ENCODE results near the gene BIN2.
"Not testable (repeated sequence)": the region's sequence is repeated elsewhere in the genome, so short reads cannot be mapped to it uniquely, and the experiment has no call there.

The BIN2 gene

GRCh38 chr12:51323317-51323960, 535 bp downstream of the BIN2 start:
- H3K9me3 ChIP-seq (ENCODE audit: low read length) = no peaks in the 10 kb centered on the region
- no peaks in the 10 kb centered on the region for H3K36me3 ChIP-seq (ENCODE audit: insufficient read depth, low read length)
- H3K9ac ChIP-seq (ENCODE audit: low read length) = no peak overlapping the region
- no peak overlapping the region for H3K27ac ChIP-seq (ENCODE audit: low read depth, low read length)
- H3K4me3 ChIP-seq (ENCODE audit: low read depth in 1 of 2, low read length in 2 of 2) = no peak overlapping the region
- no peaks in the 10 kb centered on the region for H3K4me1 ChIP-seq (ENCODE audit: insufficient read depth, low read length)
- no peaks in the 10 kb centered on the region for H3K27me3 ChIP-seq (ENCODE audit: control insufficient read depth in 1 of 2, insufficient read depth in 2 of 2, low read length in 2 of 2)

GRCh38 chr12:51322452-51322851, 1.5 kb downstream of the BIN2 start:
- Histone ChIP-seq H3K36me3 (ENCODE audit: insufficient read depth, low read length) (no peaks in the 10 kb centered on the region), H3K27me3 (ENCODE audit: control insufficient read depth in 1 of 2, insufficient read depth in 2 of 2, low read length in 2 of 2) (no peaks in the 10 kb centered on the region), H3K4me3 (ENCODE audit: low read depth in 1 of 2, low read length in 2 of 2) (no peak overlapping the region), H3K9ac (ENCODE audit: low read length) (no peak overlapping the region), H3K9me3 (ENCODE audit: low read length) (no peaks in the 10 kb centered on the region), H3K4me1 (ENCODE audit: insufficient read depth, low read length) (no peaks in the 10 kb centered on the region), H3K27ac (ENCODE audit: low read depth, low read length) (no peak overlapping the region)

- Histone ChIP-seq H3K9me3 (ENCODE audit: low read length) (no peaks in the 10 kb centered on the region), H3K4me1 (ENCODE audit: insufficient read depth, low read length) (no peaks in the 10 kb centered on the region), H3K9ac (ENCODE audit: low read length) (no peak overlapping the region), H3K4me3 (ENCODE audit: low read depth in 1 of 2, low read length in 2 of 2) (no peak overlapping the region), H3K27me3 (ENCODE audit: control insufficient read depth in 1 of 2, insufficient read depth in 2 of 2, low read length in 2 of 2) (no peaks in the 10 kb centered on the region), H3K36me3 (ENCODE audit: insufficient read depth, low read length) (no peaks in the 10 kb centered on the region), H3K27ac (ENCODE audit: low read depth, low read length) (no peak overlapping the region)
These were observed 2.1 kb downstream of the BIN2 start for GRCh38 chr12:51321882-51322281.

- no peak overlapping the region for H3K27ac ChIP-seq (ENCODE audit: low read depth, low read length)
- no peak overlapping the region for H3K4me3 ChIP-seq (ENCODE audit: low read depth in 1 of 2, low read length in 2 of 2)
- no peaks in the 10 kb centered on the region for H3K27me3 ChIP-seq (ENCODE audit: control insufficient read depth in 1 of 2, insufficient read depth in 2 of 2, low read length in 2 of 2)
- H3K4me1 ChIP-seq (ENCODE audit: insufficient read depth, low read length) = no peaks in the 10 kb centered on the region
- no peaks in the 10 kb centered on the region for H3K9me3 ChIP-seq (ENCODE audit: low read length)
- H3K9ac ChIP-seq (ENCODE audit: low read length) = no peak overlapping the region
- no peaks in the 10 kb centered on the region for H3K36me3 ChIP-seq (ENCODE audit: insufficient read depth, low read length)
These were observed 3.2 kb downstream of the BIN2 start for GRCh38 chr12:51320695-51321320.

- Histone ChIP-seq H3K9ac (ENCODE audit: low read length) (no peak overlapping the region), H3K4me3 (ENCODE audit: low read depth in 1 of 2, low read length in 2 of 2) (no peak overlapping the region), H3K27ac (ENCODE audit: low read depth, low read length) (no peak overlapping the region), H3K36me3 (ENCODE audit: insufficient read depth, low read length) (no peaks in the 10 kb centered on the region), H3K4me1 (ENCODE audit: insufficient read depth, low read length) (no peaks in the 10 kb centered on the region), H3K9me3 (ENCODE audit: low read length) (no peaks in the 10 kb centered on the region), H3K27me3 (ENCODE audit: control insufficient read depth in 1 of 2, insufficient read depth in 2 of 2, low read length in 2 of 2) (no peaks in the 10 kb centered on the region)
These were observed 3.7 kb downstream of the BIN2 start for GRCh38 chr12:51320311-51320694.

- H3K27ac ChIP-seq (ENCODE audit: low read depth, low read length) = no peak overlapping the region
- H3K4me3 ChIP-seq (ENCODE audit: low read depth in 1 of 2, low read length in 2 of 2) = no peak overlapping the region
- no peak overlapping the region for H3K9ac ChIP-seq (ENCODE audit: low read length)
- H3K4me1 ChIP-seq (ENCODE audit: insufficient read depth, low read length) = no peaks in the 10 kb centered on the region
- no peaks in the 10 kb centered on the region for H3K27me3 ChIP-seq (ENCODE audit: control insufficient read depth in 1 of 2, insufficient read depth in 2 of 2, low read length in 2 of 2)
- H3K36me3 ChIP-seq (ENCODE audit: insufficient read depth, low read length) = no peaks in the 10 kb centered on the region
- H3K9me3 ChIP-seq (ENCODE audit: low read length) = no peaks in the 10 kb centered on the region
These were observed 5.0 kb downstream of the BIN2 start for GRCh38 chr12:51318846-51319599.

GRCh38 chr12:51318057-51318806, 5.7 kb downstream of the BIN2 start:
- not testable (repeated sequence) for H3K36me3 ChIP-seq (ENCODE audit: insufficient read depth, low read length); H3K9ac ChIP-seq (ENCODE audit: low read length); H3K27me3 ChIP-seq (ENCODE audit: control insufficient read depth in 1 of 2, insufficient read depth in 2 of 2, low read length in 2 of 2); H3K9me3 ChIP-seq (ENCODE audit: low read length); H3K27ac ChIP-seq (ENCODE audit: low read depth, low read length); H3K4me1 ChIP-seq (ENCODE audit: insufficient read depth, low read length); H3K4me3 ChIP-seq (ENCODE audit: low read depth in 1 of 2, low read length in 2 of 2)

GRCh38 chr12:51311389-51311788, 12.6 kb downstream of the BIN2 start:
- Histone ChIP-seq H3K4me3 (ENCODE audit: low read depth in 1 of 2, low read length in 2 of 2) (no peak overlapping the region), H3K4me1 (ENCODE audit: insufficient read depth, low read length) (no peaks in the 10 kb centered on the region), H3K9ac (ENCODE audit: low read length) (no peak overlapping the region), H3K27ac (ENCODE audit: low read depth, low read length) (no peak overlapping the region), H3K36me3 (ENCODE audit: insufficient read depth, low read length) (no peaks in the 10 kb centered on the region), H3K9me3 (ENCODE audit: low read length) (no peaks in the 10 kb centered on the region), H3K27me3 (ENCODE audit: control insufficient read depth in 1 of 2, insufficient read depth in 2 of 2, low read length in 2 of 2) (no peaks in the 10 kb centered on the region)

- Histone ChIP-seq H3K27ac (ENCODE audit: low read depth, low read length) (no peak overlapping the region), H3K9me3 (ENCODE audit: low read length) (no peaks in the 10 kb centered on the region), H3K27me3 (ENCODE audit: control insufficient read depth in 1 of 2, insufficient read depth in 2 of 2, low read length in 2 of 2) (no peaks in the 10 kb centered on the region), H3K4me1 (ENCODE audit: insufficient read depth, low read length) (no peaks in the 10 kb centered on the region), H3K36me3 (ENCODE audit: insufficient read depth, low read length) (no peaks in the 10 kb centered on the region), H3K9ac (ENCODE audit: low read length) (no peak overlapping the region), H3K4me3 (ENCODE audit: low read depth in 1 of 2, low read length in 2 of 2) (no peak overlapping the region)
These were observed 16.1 kb downstream of the BIN2 start for GRCh38 chr12:51307655-51308593.

GRCh38 chr12:51306507-51306906, 17.5 kb downstream of the BIN2 start:
- Histone ChIP-seq H3K27ac (ENCODE audit: low read depth, low read length) (no peak overlapping the region), H3K4me3 (ENCODE audit: low read depth in 1 of 2, low read length in 2 of 2) (no peak overlapping the region), H3K9me3 (ENCODE audit: low read length) (no peaks in the 10 kb centered on the region), H3K9ac (ENCODE audit: low read length) (no peak overlapping the region), H3K36me3 (ENCODE audit: insufficient read depth, low read length) (no peaks in the 10 kb centered on the region), H3K27me3 (ENCODE audit: control insufficient read depth in 1 of 2, insufficient read depth in 2 of 2, low read length in 2 of 2) (no peaks in the 10 kb centered on the region), H3K4me1 (ENCODE audit: insufficient read depth, low read length) (no peaks in the 10 kb centered on the region)
